Mesendoderm (in vitro differentiated cells): ENCODE data around the gene ERP44.
"Not testable (repeated sequence)": the region's sequence is repeated elsewhere in the genome, so short reads cannot be mapped to it uniquely, and the experiment has no call there.

ENCODE experiments used
- DNase-seq: peaks from one replicate; pipeline ENCODE4 v3.0.0; 2013
- H2AK5ac ChIP-seq: 2 replicates; pipeline ENCODE4 v1.6.1; 2013; ENCODE audit warnings: low read length, inconsistent platforms
- H2BK120ac ChIP-seq: 2 replicates; pipeline ENCODE4 v1.6.1; 2013; ENCODE audit warnings: low read depth, mild to moderate bottlenecking, low read length, moderate library complexity, mixed read lengths
- H2BK15ac ChIP-seq: replicated peaks from 2 replicates; pipeline ENCODE4 v1.6.1; 2013; ENCODE audit warnings: low read depth, mild to moderate bottlenecking, moderate library complexity
- H2BK5ac ChIP-seq: 2 replicates; pipeline ENCODE4 v1.6.1; 2013; ENCODE audit warnings: low read length, inconsistent platforms
- H3K18ac ChIP-seq: 2 replicates; pipeline ENCODE4 v1.6.1; 2013; ENCODE audit warnings: mild to moderate bottlenecking, low read length, mixed read lengths
- H3K23ac ChIP-seq: one replicate; pipeline ENCODE4 v1.6.1; 2013; ENCODE audit warnings: low read length
- H3K27ac ChIP-seq: 2 replicates; pipeline ENCODE4 v1.5.1; 2013; ENCODE audit warnings: low read depth, mild to moderate bottlenecking, inconsistent platforms, low read length, moderate library complexity
- H3K27me3 ChIP-seq: 2 replicates; pipeline ENCODE4 v1.6.1; 2013; ENCODE audit warnings: low read length, control low read depth, mild to moderate bottlenecking, inconsistent platforms; ENCODE audit not compliant: insufficient read depth, poor library complexity
- H3K36me3 ChIP-seq: 2 replicates; pipeline ENCODE4 v1.6.1; 2013; ENCODE audit warnings: low read length, inconsistent platforms; ENCODE audit not compliant: control insufficient read depth, insufficient read depth
- H3K4ac ChIP-seq: one replicate; pipeline ENCODE4 v1.6.1; 2013; ENCODE audit warnings: low read depth, mild to moderate bottlenecking, low read length, moderate library complexity
- H3K4me1 ChIP-seq: 2 replicates; pipeline ENCODE4 v1.6.1; 2013; ENCODE audit warnings: low read depth, low read length, inconsistent platforms; ENCODE audit not compliant: control insufficient read depth
- H3K4me2 ChIP-seq: 2 replicates; pipeline ENCODE4 v1.6.1; 2013; ENCODE audit warnings: low read length
- H3K4me3 ChIP-seq: 2 replicates; pipeline ENCODE4 v1.5.1; 2013; ENCODE audit warnings: mild to moderate bottlenecking, low read length
- H3K56ac ChIP-seq: one replicate; pipeline ENCODE4 v1.6.1; 2013; ENCODE audit warnings: low read length
- H3K79me1 ChIP-seq: 2 replicates; pipeline ENCODE4 v1.6.1; 2013; ENCODE audit warnings: low read length, inconsistent platforms
- H3K79me2 ChIP-seq: 2 replicates; pipeline ENCODE4 v1.6.1; 2013; ENCODE audit warnings: mild to moderate bottlenecking, low read length; ENCODE audit not compliant: control insufficient read depth, insufficient read depth
- H3K9ac ChIP-seq: 2 replicates; pipeline ENCODE4 v1.6.1; 2013; ENCODE audit warnings: low read length, inconsistent platforms
- H4K5ac ChIP-seq: one replicate; pipeline ENCODE4 v1.6.1; 2013; ENCODE audit warnings: low read length
- H4K8ac ChIP-seq: one replicate; pipeline ENCODE4 v1.6.1; 2013; ENCODE audit warnings: low read depth, mild to moderate bottlenecking, control low read depth, low read length, moderate library complexity
- WGBS: extraction: QIAGEN DNeasy Blood & Tissue Kit; methylation state at CpG from one replicate; pipeline ENCODE4 v1.1.7; 2013; ENCODE audit warnings: low lambda C conversion rate, missing lambda C conversion rate; ENCODE audit not compliant: insufficient coverage; ENCODE audit errors: extremely low coverage; 5-methylcytosine and 5-hydroxymethylcytosine counted together

Gene ERP44

DNA sequence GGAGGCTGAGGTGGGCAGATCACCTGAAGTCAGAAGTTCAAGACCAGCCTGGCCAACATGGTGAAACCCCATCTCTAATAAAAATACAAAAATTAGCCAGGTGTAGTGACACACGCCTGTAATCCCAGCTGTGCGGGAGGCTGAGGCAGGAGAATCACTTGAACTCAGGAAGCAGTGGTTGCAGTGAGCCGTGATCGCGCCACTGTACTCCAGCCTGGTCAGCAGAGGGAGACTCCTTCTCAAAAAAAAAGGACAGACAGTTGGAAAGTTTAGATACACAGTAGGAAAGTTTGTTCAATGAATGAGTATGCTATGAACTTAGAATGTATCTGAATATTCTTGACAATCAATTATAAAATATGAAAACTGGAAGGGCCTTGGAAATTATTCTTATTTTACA, 38.0 kb upstream of the ERP44 start:
- H4K5ac ChIP-seq, H2BK15ac ChIP-seq, H2BK120ac ChIP-seq, H2BK5ac ChIP-seq, H3K23ac ChIP-seq, H3K79me2 ChIP-seq, H3K36me3 ChIP-seq, H3K9ac ChIP-seq, H3K4me1 ChIP-seq, H3K56ac ChIP-seq, H2AK5ac ChIP-seq, H3K4ac ChIP-seq, H3K18ac ChIP-seq, H3K27ac ChIP-seq, H3K4me3 ChIP-seq, H4K8ac ChIP-seq, H3K27me3 ChIP-seq, H3K4me2 ChIP-seq, H3K79me1 ChIP-seq: not testable (repeated sequence)
- no CpG with 5 or more reads among the region's 5 CpGs for WGBS
- DNase-seq, result peak; percentile 53

- H3K56ac ChIP-seq, result no peak overlapping the region
- no peak overlapping the region for H3K4me2 ChIP-seq
- H3K23ac ChIP-seq, result no peak overlapping the region
- no peak overlapping the region for H4K8ac ChIP-seq
- no peak overlapping the region for H2BK120ac ChIP-seq
- no peak overlapping the region for H3K4me3 ChIP-seq
- no peaks in the 10 kb centered on the region for H3K27me3 ChIP-seq
- H2BK15ac ChIP-seq, result no peak overlapping the region
- DNase-seq, result no peak
- H3K27ac ChIP-seq, result no peak overlapping the region
- H3K79me2 ChIP-seq, result no peaks in the 10 kb centered on the region
- H2AK5ac ChIP-seq, result no peak overlapping the region
- no peak overlapping the region for H4K5ac ChIP-seq
- no peak overlapping the region for H3K18ac ChIP-seq
- H3K4me1 ChIP-seq, result peaks cover under 1% of the 10 kb centered on the region
- H2BK5ac ChIP-seq, result no peak overlapping the region
- H3K36me3 ChIP-seq, result no peaks in the 10 kb centered on the region
- WGBS, result no CpG with 5 or more reads among the region's 3 CpGs
- H3K79me1 ChIP-seq, result no peaks in the 10 kb centered on the region
- no peak overlapping the region for H3K4ac ChIP-seq
- no peak overlapping the region for H3K9ac ChIP-seq
Measured at GRCh38 chr9:100134731-100135130, 35.9 kb upstream of the ERP44 start.

GRCh38 chr9:100131875-100132430, 33.2 kb upstream of the ERP44 start:
- Histone ChIP-seq H2BK15ac (no peak overlapping the region), H3K4me3 (no peak overlapping the region), H3K9ac (no peak overlapping the region), H3K18ac (no peak overlapping the region), H3K27ac (no peak overlapping the region), H3K27me3 (no peaks in the 10 kb centered on the region), H3K4ac (no peak overlapping the region), H2AK5ac (no peak overlapping the region), H3K79me2 (no peaks in the 10 kb centered on the region), H3K56ac (no peak overlapping the region), H3K79me1 (no peaks in the 10 kb centered on the region), H4K5ac (no peak overlapping the region), H2BK120ac (no peak overlapping the region), H3K36me3 (no peaks in the 10 kb centered on the region), H3K23ac (no peak overlapping the region), H2BK5ac (no peak overlapping the region), H3K4me2 (no peak overlapping the region), H3K4me1 (no peaks in the 10 kb centered on the region), H4K8ac (no peak overlapping the region)
- DNase-seq, result no peak
- WGBS, result no CpG with 5 or more reads among the region's 3 CpGs

DNA sequence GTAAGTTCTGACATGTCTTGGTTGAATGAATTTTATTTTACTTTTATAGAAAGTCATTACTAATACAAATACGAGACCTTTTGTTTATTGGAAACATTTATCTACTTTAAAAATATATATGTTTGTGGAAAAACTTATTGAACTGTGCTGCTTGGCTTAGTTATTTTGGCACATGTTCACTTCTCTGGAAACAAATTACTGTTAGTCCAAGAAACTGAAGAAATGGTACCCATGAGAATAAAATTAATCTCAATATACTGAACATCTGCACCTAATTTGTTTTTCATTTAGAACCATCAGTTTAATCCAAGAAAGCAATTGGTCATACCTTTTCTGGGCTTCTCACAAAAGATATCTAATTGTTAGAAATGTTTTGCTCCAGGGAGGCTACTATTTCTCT, 32.4 kb upstream of the ERP44 start:
- Histone ChIP-seq H3K36me3 (no peaks in the 10 kb centered on the region), H3K79me1 (no peaks in the 10 kb centered on the region), H3K27me3 (no peaks in the 10 kb centered on the region), H3K4me2 (no peak overlapping the region), H2BK5ac (no peak overlapping the region), H3K79me2 (no peaks in the 10 kb centered on the region), H3K4me1 (no peaks in the 10 kb centered on the region), H3K23ac (no peak overlapping the region), H3K27ac (no peak overlapping the region), H3K4me3 (no peak overlapping the region), H4K5ac (no peak overlapping the region), H3K56ac (no peak overlapping the region), H3K18ac (no peak overlapping the region), H2AK5ac (no peak overlapping the region), H2BK15ac (no peak overlapping the region), H4K8ac (no peak overlapping the region), H3K9ac (no peak overlapping the region), H2BK120ac (no peak overlapping the region), H3K4ac (no peak overlapping the region)
- no peak for DNase-seq
- no CpG with 5 or more reads among the region's 1 CpG for WGBS

GRCh38 chr9:100129772-100130171, 31.0 kb upstream of the ERP44 start:
- peak; percentile 41 for DNase-seq
- no peak overlapping the region for H3K4ac ChIP-seq
- H3K4me3 ChIP-seq, result no peak overlapping the region
- no peak overlapping the region for H4K8ac ChIP-seq
- no peak overlapping the region for H2BK15ac ChIP-seq
- no peaks in the 10 kb centered on the region for H3K27me3 ChIP-seq
- no peak overlapping the region for H2BK5ac ChIP-seq
- H3K36me3 ChIP-seq, result no peaks in the 10 kb centered on the region
- H3K4me2 ChIP-seq, result no peak overlapping the region
- H3K23ac ChIP-seq, result no peak overlapping the region
- no peak overlapping the region for H3K18ac ChIP-seq
- H3K56ac ChIP-seq, result no peak overlapping the region
- H2AK5ac ChIP-seq, result no peak overlapping the region
- H3K79me2 ChIP-seq, result no peaks in the 10 kb centered on the region
- H2BK120ac ChIP-seq, result no peak overlapping the region
- no peak overlapping the region for H3K9ac ChIP-seq
- H4K5ac ChIP-seq, result no peak overlapping the region
- H3K27ac ChIP-seq, result no peak overlapping the region
- H3K79me1 ChIP-seq, result no peaks in the 10 kb centered on the region
- no peaks in the 10 kb centered on the region for H3K4me1 ChIP-seq

- no peak overlapping the region for H3K4ac ChIP-seq
- no peak overlapping the region for H2BK15ac ChIP-seq
- H4K5ac ChIP-seq, result no peak overlapping the region
- no peak overlapping the region for H3K56ac ChIP-seq
- no peak overlapping the region for H3K4me3 ChIP-seq
- H3K4me2 ChIP-seq, result no peak overlapping the region
- no peak overlapping the region for H3K9ac ChIP-seq
- H3K79me2 ChIP-seq, result no peaks in the 10 kb centered on the region
- WGBS, result no CpG with 5 or more reads among the region's 2 CpGs
- H3K23ac ChIP-seq, result no peak overlapping the region
- H4K8ac ChIP-seq, result no peak overlapping the region
- no peak overlapping the region for H2AK5ac ChIP-seq
- no peaks in the 10 kb centered on the region for H3K36me3 ChIP-seq
- H2BK5ac ChIP-seq, result no peak overlapping the region
- H3K79me1 ChIP-seq, result no peaks in the 10 kb centered on the region
- H3K27me3 ChIP-seq, result no peaks in the 10 kb centered on the region
- H2BK120ac ChIP-seq, result no peak overlapping the region
- no peak overlapping the region for H3K27ac ChIP-seq
- no peaks in the 10 kb centered on the region for H3K4me1 ChIP-seq
- H3K18ac ChIP-seq, result no peak overlapping the region
- no peak for DNase-seq
Measured at GRCh38 chr9:100126423-100126822, 27.6 kb upstream of the ERP44 start.
